Measurements from ENCODE around the gene DSTN.

The DSTN gene

GRCh38 chr20:17555106-17555505, 14.8 kb upstream of the DSTN start:
- no peak for DNase-seq

DNA sequence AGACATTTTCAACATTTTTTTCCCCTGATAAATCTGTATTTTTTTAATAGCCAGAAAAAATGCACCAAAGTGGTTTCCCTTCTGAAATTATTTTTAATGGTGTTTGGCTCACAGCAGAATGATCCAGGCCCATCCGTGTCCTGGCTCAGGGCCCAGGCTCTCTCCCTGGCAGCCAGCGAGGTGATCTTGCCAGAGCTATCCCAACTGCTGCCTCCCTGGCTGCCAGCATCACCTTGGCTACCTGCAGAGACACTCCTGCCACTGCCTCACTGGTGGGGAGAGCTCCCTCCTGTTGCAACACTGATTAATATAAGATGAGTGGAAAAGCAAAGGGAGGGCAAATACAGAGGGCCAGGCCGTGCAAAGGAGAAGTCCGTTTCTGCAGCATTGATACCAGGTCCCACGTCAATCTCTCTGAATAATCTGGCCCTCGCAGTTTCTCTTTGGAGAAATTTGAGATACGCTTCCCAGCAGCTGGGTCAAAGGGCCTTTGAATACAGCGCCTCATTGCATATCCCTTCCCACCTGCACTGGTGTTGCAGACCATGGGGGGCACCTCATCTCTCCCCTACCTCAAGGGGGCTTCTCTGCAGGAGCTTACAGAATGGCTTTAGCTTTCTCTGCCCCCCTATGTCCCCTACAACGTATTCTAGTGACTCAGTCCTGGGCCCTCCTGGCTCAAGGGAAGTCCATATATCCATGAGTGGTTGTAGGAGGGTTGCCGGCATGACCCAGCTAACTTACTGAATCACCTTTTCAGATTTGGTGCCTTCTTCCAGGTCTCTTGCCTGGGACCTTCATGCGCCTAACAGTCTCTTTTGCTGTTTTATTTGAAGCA, 12.8 kb upstream of the DSTN start:
- DNase-seq: no peak

GRCh38 chr20:17557675-17558006, 12.2 kb upstream of the DSTN start:
- no peak for DNase-seq

DNA sequence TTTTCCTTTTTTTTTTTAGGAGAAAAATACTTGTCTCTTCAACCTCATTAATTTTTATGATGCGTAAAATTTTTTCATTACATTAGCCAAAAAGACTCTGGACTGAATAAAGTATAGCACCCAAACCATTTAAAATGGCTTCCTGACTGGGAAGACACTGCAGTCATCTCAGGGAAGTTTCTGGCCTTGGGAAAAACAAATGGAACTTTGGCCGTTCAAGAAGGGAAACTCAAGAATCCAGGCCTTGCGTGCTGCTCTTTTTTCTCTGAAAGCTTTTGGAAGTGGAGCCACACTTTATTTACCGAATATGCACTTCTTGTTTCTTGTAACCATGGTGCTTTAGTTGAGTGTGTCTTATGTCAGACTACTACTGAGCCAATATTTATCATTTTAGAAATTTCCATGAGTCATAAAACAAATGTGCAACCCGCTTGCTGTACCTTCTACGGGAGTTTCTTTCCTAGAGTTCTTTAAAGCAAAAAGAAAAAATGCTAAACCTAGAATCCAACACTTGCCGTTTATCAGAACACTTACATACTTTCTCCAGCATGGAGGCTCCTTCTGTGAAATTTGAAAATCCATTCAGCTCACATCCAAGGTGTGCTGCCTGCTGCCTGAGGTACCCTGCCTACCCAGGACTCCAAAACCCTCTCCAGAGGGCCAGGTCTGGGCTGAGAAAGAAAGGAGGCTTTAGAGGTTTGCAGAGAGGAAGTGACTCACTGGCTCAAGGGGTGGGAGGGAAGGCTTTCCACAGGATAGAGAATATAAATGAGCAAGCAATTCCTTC, 11.5 kb upstream of the DSTN start:
- DNase-seq: peak; percentile 50

DNA sequence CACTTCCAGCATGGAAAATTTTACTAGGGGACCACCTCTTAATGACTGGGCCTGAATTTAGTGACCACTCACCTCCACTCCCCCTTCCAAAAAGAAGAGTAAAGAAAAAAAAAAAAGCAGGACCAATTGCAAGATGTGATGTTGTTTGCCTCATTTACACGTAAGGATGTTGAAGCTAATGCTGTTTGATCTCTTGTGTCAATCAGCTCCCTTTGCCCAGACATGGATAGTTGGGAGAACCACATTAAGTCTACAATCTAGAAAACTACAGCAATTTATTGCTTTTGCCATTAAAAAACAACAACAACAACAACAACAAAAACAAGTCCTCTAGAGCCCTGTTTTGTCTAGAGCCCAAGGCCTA, 11.0 kb upstream of the DSTN start:
- no peak for DNase-seq

- DNase-seq: no peak
Measured at GRCh38 chr20:17559338-17559737, 10.5 kb upstream of the DSTN start.

DNA sequence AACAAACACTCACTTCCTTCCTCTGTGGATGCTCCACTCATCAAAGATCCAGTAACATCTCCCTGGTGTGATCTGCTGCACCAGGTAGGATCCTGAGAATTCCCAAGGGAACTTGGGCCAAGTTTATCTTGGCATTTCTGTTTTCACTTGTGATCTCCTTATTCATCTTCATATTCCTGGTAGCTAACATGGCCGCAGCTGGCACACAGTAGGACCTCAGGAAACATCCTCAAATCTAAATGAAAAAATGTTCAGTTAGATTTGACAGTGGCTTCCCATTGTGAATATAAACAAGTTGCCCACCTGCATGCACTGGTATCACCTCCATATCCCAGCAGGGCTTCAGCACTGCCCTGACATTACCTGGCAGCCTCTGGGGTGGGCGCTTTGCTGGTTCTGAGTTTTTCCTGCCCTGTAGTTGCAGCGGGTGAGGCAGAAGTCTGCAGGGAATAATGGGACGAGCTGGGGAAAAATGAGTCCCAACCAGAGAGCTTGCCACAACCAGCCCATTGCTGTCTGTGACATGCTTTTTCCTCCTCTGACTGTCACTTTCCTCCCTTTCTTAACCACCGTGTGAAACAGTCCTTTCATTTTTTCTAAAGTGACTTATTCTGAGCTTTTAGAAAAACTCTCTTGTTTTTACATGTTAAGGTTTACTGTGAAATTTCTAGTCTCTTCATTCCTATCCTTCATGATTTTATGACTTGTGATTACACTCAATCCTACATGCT, 9.4 kb upstream of the DSTN start:
- DNase-seq: no peak

GRCh38 chr20:17562804-17563305, 7.0 kb upstream of the DSTN start:
- DNase-seq: no peak

GRCh38 chr20:17565169-17565845, 4.6 kb upstream of the DSTN start:
- no peak for DNase-seq

- no peak for DNase-seq
Measured at GRCh38 chr20:17566345-17566744, 3.5 kb upstream of the DSTN start.

- no peak for DNase-seq
Measured at GRCh38 chr20:17568045-17568788, 1.7 kb upstream of the DSTN start.

- DNase-seq: no peak
Measured at GRCh38 chr20:17568972-17569521, 828 bp upstream of the DSTN start.

GRCh38 chr20:17570347-17571152, 675 bp downstream of the DSTN start:
- no peak for DNase-seq

- DNase-seq: no peak
Measured at GRCh38 chr20:17571153-17571527, 1.3 kb downstream of the DSTN start.

- DNase-seq: no peak
Measured at GRCh38 chr20:17572034-17572638, 2.3 kb downstream of the DSTN start.

DNA sequence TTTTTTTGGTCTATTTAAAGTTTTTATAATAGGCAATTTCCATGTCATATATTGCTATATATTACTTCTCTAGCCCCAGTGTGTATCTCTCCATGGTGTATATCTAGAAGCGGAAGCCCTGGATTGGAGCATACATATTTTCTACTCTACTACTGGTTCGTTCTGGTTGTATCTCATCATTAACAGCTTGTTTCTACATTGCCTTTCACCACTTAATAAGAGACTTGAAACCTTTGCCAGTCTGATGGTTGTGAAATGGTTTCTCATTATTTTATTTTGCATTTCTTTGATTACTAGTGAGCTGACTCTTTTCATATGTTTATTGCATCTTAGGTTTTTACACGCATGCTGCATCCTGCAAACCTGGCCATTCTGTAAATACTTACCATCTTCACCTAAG, 3.6 kb downstream of the DSTN start:
- no peak for DNase-seq

- DNase-seq: no peak
Measured at GRCh38 chr20:17576215-17576614, 6.3 kb downstream of the DSTN start.

- no peak for DNase-seq
Measured at GRCh38 chr20:17579369-17580039, 9.6 kb downstream of the DSTN start.

GRCh38 chr20:17580895-17581294, 11.0 kb downstream of the DSTN start:
- DNase-seq: no peak

DNA sequence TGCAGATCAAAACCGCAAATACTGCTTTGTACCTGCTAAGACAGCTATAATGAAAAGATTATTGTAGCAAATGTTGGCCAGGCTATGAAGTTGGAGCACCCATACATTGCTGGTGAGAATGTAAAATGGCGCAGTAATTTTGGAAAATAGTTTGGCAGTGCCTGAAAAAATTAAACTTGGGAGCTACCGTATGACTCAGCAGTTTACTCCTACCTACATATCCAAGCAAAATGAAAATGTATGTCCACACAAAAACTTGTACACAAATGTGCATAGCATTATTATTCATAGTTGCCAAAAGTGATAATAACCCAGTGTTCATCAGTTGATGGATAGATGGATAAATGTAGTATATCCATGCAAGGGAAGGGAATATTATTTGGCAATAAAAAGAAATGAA, 13.3 kb downstream of the DSTN start:
- no peak for DNase-seq

All from stimulated activated CD8-positive, alpha-beta memory T cell treated with anti-CD3 and anti-CD28 coated beads, Interleukin-4, amount 100 ng/mL, for 48 hours (primary cell).